ENCODE measurements around the gene WWOX. TPM values are rescaled to one million over a fixed set of nuclear protein-coding genes. Genes with fewer than 3 reads are reported as not detected.

Gene WWOX
- total and polyA plus RNA-seq, 2 of the 13 experiments (the other 11 are each of a cell fraction or from before 2014, with no cell fraction given) = 9.1 to 37.4 TPM

DNA sequence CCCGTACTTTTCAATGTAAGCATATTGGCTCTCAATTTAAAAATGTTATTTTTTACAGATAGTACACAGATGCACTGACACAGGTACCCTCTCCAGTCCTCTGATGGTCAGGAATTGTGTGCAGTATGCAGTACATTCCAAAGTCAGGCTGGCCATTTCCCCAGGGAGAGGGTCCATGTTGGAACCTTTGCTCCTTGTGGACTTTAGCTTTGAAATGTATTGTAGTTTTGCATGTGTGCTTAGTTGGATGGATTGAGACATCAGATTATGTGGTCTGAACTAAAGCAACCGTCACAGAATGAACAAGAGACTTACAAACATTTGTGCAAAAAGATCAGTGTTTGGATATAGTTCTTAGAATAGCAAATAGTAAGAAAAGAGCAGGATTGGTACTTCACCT lies 381.1 kb downstream of the WWOX start (continued):
- TF ChIP-seq, protein P1, sequence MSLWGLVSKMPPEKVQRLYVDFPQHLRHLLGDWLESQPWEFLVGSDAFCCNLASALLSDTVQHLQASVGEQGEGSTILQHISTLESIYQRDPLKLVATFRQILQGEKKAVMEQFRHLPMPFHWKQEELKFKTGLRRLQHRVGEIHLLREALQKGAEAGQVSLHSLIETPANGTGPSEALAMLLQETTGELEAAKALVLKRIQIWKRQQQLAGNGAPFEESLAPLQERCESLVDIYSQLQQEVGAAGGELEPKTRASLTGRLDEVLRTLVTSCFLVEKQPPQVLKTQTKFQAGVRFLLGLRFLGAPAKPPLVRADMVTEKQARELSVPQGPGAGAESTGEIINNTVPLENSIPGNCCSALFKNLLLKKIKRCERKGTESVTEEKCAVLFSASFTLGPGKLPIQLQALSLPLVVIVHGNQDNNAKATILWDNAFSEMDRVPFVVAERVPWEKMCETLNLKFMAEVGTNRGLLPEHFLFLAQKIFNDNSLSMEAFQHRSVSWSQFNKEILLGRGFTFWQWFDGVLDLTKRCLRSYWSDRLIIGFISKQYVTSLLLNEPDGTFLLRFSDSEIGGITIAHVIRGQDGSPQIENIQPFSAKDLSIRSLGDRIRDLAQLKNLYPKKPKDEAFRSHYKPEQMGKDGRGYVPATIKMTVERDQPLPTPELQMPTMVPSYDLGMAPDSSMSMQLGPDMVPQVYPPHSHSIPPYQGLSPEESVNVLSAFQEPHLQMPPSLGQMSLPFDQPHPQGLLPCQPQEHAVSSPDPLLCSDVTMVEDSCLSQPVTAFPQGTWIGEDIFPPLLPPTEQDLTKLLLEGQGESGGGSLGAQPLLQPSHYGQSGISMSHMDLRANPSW (CRISPR knock-in tag; IDR thresholded peaks at IDR 0.05; ENCODE audit: borderline replicate concordance) = 0 out of 2 replicates have a peak, but pooled peaks have one; percentile 82
- TF ChIP-seq, protein P2, sequence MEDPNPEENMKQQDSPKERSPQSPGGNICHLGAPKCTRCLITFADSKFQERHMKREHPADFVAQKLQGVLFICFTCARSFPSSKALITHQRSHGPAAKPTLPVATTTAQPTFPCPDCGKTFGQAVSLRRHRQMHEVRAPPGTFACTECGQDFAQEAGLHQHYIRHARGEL (CRISPR knock-in tag; IDR thresholded peaks at IDR 0.05) = no peak
- TF ChIP-seq NFIC (IDR thresholded peaks at IDR 0.05; ENCODE audit: low read length) = peak; percentile 77
- no peak for TF ChIP-seq ZNF780A (CRISPR knock-in tag; IDR thresholded peaks at IDR 0.05)
- 0 out of 2 replicates have a peak, but pooled peaks have one; percentile 27 for TF ChIP-seq FOSL2 (CRISPR knock-in tag; IDR thresholded peaks at IDR 0.05)
- no peak for TF ChIP-seq ZNF547 (CRISPR knock-in tag; IDR thresholded peaks at IDR 0.05)
- TF ChIP-seq CEBPB (IDR thresholded peaks at IDR 0.05; ENCODE audit: borderline replicate concordance, low read depth, low read length) = peak; percentile 85; the same call in 1 of the 2 replicates
- TF ChIP-seq, protein P3, sequence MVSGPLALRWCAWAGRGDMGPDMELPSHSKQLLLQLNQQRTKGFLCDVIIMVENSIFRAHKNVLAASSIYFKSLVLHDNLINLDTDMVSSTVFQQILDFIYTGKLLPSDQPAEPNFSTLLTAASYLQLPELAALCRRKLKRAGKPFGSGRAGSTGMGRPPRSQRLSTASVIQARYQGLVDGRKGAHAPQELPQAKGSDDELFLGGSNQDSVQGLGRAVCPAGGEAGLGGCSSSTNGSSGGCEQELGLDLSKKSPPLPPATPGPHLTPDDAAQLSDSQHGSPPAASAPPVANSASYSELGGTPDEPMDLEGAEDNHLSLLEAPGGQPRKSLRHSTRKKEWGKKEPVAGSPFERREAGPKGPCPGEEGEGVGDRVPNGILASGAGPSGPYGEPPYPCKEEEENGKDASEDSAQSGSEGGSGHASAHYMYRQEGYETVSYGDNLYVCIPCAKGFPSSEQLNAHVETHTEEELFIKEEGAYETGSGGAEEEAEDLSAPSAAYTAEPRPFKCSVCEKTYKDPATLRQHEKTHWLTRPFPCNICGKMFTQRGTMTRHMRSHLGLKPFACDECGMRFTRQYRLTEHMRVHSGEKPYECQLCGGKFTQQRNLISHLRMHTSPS (CRISPR knock-in tag; IDR thresholded peaks at IDR 0.05; ENCODE audit: low read depth) = no peak
- 0 out of 2 replicates have a peak, but pooled peaks have one; percentile 43 for TF ChIP-seq THRA (CRISPR knock-in tag; IDR thresholded peaks at IDR 0.05; ENCODE audit: borderline replicate concordance)
- TF ChIP-seq EP300 (IDR thresholded peaks at IDR 0.05; ENCODE audit: low read depth in 2 of 2, low read length in 2 of 2) = peak in 1 of 2 experiments; percentile 91; a peak in 2 of 4 replicates
- no peak for TF ChIP-seq EP300 (CRISPR knock-in tag; IDR thresholded peaks at IDR 0.05; ENCODE audit: borderline replicate concordance)
- no peak for TF ChIP-seq SP140L (CRISPR knock-in tag; IDR thresholded peaks at IDR 0.05; ENCODE audit: borderline replicate concordance)
- TF ChIP-seq ARID4A (CRISPR knock-in tag; IDR thresholded peaks at IDR 0.05; ENCODE audit: borderline replicate concordance) = no peak; the same call in 1 of the 2 replicates
- TF ChIP-seq EHMT2 (IDR thresholded peaks at IDR 0.05; ENCODE audit: borderline replicate concordance, low read depth, low read length) = peak; percentile 78
- TF ChIP-seq RAD21 (CRISPR knock-in tag; IDR thresholded peaks at IDR 0.05) = peak; percentile 43; the same call in 1 of the 2 replicates
- peak; percentile 72; the same call in 1 of the 2 replicates for TF ChIP-seq TARDBP (CRISPR knock-in tag; IDR thresholded peaks at IDR 0.05)
- peak; percentile 39; the same call in 1 of the 2 replicates for TF ChIP-seq ZNF569 (CRISPR knock-in tag; IDR thresholded peaks at IDR 0.05; ENCODE audit: borderline replicate concordance)
- peak; percentile 77 for TF ChIP-seq KDM6A (CRISPR knock-in tag; IDR thresholded peaks at IDR 0.05; ENCODE audit: low read depth)
- no peak for TF ChIP-seq ZFP90 (CRISPR knock-in tag; IDR thresholded peaks at IDR 0.05; ENCODE audit: borderline replicate concordance)
